Ovary (tissue), 9 donors: ENCODE measurements around the gene GLDN. TPM values are rescaled to one million over a fixed set of nuclear protein-coding genes. Genes with fewer than 3 reads are reported as not detected.
"Not testable (repeated sequence)": the region's sequence is repeated elsewhere in the genome, so short reads cannot be mapped to it uniquely, and the experiment has no call there.

Experiments
- DNase-seq, 5 donors: peaks; one replicate each; pipeline ENCODE4 v3.0.0-alpha.2; 2019 to 2020
- H3K27ac ChIP-seq, 2 donors: fragments of 200-600 bp; one replicate each; pipeline versions ENCODE4 v1.5.1 to v1.8.0; 2019 to 2022
- H3K27me3 ChIP-seq: fragments of 200-600 bp; one replicate; pipeline ENCODE4 v1.8.0; 2022
- H3K36me3 ChIP-seq: fragments of 200-600 bp; sonication (generic); one replicate; pipeline ENCODE4 v1.5.1; 2019
- H3K4me1 ChIP-seq: one replicate; pipeline ENCODE4 v1.8.1; 2013; ENCODE audit warnings: mild to moderate bottlenecking, moderate library complexity; ENCODE audit not compliant: insufficient read depth
- H3K4me3 ChIP-seq: fragments of 200-600 bp; sonication (generic); one replicate; pipeline ENCODE4 v1.5.1; 2017
- H3K9me3 ChIP-seq, 2 donors: fragments of 200-600 bp in 1 of 2; sonication (generic) in 1 of 2; one replicate each; pipeline versions ENCODE4 v1.5.1 to v1.8.1; 2013 to 2019; ENCODE audit warnings: mild to moderate bottlenecking in 1 of 2, moderate library complexity in 1 of 2
- EP300 ChIP-seq: sonication (generic); formaldehyde crosslinking; IDR thresholded peaks from one replicate; pipeline ENCODE4 v1.6.1; 2017; ENCODE audit warnings: antibody characterized with exemption
- POLR2A ChIP-seq: fragments of 450-650 bp; IDR thresholded peaks from one replicate; pipeline ENCODE4 v1.6.1; 2017; ENCODE audit warnings: antibody characterized with exemption, mild to moderate bottlenecking, moderate library complexity
- WGBS, 3 donors: extraction: QIAGEN DNeasy Blood & Tissue Kit in 1 of 3; methylation state at CpG; one replicate each; pipeline versions ENCODE4 v1.1.5 to v1.1.7; 2013 to 2017; 5-methylcytosine and 5-hydroxymethylcytosine counted together
- intact Hi-C, 4 donors: fragments of 100-400 bp; cut with DNase I; formaldehyde crosslinking; loops; one replicate each; pipeline versions ENCODE4 v1.11.0 to v1.15.1; 2022 to 2023
- polyA plus RNA-seq, 2 donors: library from polyadenylated mRNA; stranded (reverse); fragments of 200-250 nt in 1 of 2; fragments of 350-450 nt in 1 of 2; fragmentation: Illumina TruSeq in 1 of 2; extraction: RNeasy Lipid Tissue Mini Kit (QIAGEN cat#74804) in 1 of 2; gene quantifications; one replicate each; pipeline ENCODE4 v1.2.3, GENCODE V29; 2013 to 2014
- total RNA-seq, 7 donors: library from RNA; depleted of rRNA in 2 of 7; stranded (reverse); fragments of >200 nt in 2 of 7; fragmentation: NEBNext Ultra II Directional in 3 of 7; extraction: Animal tissue kit (Norgen Biotek cat#: 25700) in 3 of 7; gene quantifications; one replicate each; pipeline versions ENCODE4 v1.1.0 to v1.2.4, GENCODE V29; 2016 to 2023
- TF ChIP-seq, protein P1 (sequence below), 3 donors: fragments of 450-650 bp in 2 of 3; fragments of 200-600 bp in 1 of 3; IDR thresholded peaks; one replicate each; pipeline versions ENCODE4 v1.5.1 to v1.8.0; 2016 to 2022; ENCODE audit warnings: antibody characterized with exemption in 3 of 3, mild to moderate bottlenecking in 1 of 3
- donor health status: DM: no; HTN: no; CAD: no; lungs with moderate emphysema.
- donor health status: DM: no; HTN: no; CAD: no.
- donor health status: Bipolar disorder and iron deficiency.
- donor health status: DM: yes; HTN: yes; CAD: no.
- donor health status: DM: no; HTN: no; CAD: no.
- donor health status: DM: yes; HTN: yes; CAD: no.

The GLDN gene
- total and polyA plus RNA-seq, 9 donors: 0.33 to 10.3 (median 2.3) TPM; not detected in 1

DNA sequence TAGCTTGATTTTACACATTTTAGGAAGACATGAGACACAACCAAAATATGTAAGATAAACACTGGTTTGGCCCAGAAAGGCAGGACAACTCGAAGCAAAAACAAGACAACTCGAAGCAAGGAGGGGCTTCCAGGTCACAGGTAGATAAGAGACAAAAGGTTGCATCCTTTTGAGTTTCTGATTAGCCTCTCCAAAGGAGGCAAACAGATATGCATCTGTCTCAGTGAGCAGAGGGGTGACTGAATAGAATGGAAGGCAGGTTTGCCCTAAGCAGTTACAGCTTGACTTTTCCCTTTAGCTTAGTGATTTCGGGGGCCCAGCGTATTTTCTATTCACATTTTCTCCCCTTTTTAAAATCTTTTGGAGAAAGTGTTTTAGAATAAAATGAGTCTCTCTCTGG, 74.7 kb downstream of the GLDN start:
- Histone ChIP-seq H3K4me1 (no peaks in the 10 kb centered on the region), H3K27me3 (no peaks in the 10 kb centered on the region), H3K27ac (no peak overlapping the region), H3K9me3 (no peaks in the 10 kb centered on the region), H3K36me3 (no peaks in the 10 kb centered on the region), H3K4me3 (no peak overlapping the region)
- intact Hi-C loops: no loop called here
- WGBS, 3 donors: 54 to 58% (median 55%) methylated on average over 4 of the region's 4 CpGs
- TF ChIP-seq, protein P1, sequence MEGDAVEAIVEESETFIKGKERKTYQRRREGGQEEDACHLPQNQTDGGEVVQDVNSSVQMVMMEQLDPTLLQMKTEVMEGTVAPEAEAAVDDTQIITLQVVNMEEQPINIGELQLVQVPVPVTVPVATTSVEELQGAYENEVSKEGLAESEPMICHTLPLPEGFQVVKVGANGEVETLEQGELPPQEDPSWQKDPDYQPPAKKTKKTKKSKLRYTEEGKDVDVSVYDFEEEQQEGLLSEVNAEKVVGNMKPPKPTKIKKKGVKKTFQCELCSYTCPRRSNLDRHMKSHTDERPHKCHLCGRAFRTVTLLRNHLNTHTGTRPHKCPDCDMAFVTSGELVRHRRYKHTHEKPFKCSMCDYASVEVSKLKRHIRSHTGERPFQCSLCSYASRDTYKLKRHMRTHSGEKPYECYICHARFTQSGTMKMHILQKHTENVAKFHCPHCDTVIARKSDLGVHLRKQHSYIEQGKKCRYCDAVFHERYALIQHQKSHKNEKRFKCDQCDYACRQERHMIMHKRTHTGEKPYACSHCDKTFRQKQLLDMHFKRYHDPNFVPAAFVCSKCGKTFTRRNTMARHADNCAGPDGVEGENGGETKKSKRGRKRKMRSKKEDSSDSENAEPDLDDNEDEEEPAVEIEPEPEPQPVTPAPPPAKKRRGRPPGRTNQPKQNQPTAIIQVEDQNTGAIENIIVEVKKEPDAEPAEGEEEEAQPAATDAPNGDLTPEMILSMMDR (IDR thresholded peaks at IDR 0.05): no peak
- DNase-seq: no peak

- DNase-seq, H3K27me3 ChIP-seq, H3K27ac ChIP-seq, intact Hi-C loops, H3K36me3 ChIP-seq, H3K4me1 ChIP-seq, H3K4me3 ChIP-seq, H3K9me3 ChIP-seq: not testable (repeated sequence)
- 86 to 100% (median 95%) methylated on average over 7 to 8 of the region's 16 CpGs for WGBS, 3 donors
Observed at GRCh38 chr15:51423040-51423439, 81.6 kb downstream of the GLDN start.

DNA sequence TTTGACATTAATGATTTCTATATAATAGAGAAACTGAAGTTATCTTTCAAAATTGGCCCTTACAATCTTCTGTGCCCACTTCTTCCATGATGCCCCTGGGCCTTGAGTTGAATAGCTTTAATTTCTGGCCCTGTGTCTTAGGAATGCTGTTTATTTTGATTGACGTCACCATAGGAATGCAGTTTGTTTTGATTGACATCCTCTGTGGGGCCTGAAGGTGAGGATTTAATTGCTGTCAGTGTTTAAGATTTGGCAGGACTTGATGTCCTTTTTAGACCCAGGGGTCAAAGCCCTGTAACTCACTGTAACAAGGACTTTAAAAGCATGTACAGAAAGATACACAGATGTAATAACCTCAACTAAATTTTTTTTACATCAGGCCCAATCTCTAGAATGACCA, 83.3 kb downstream of the GLDN start:
- Histone ChIP-seq H3K4me1 (no peaks in the 10 kb centered on the region), H3K4me3 (no peak overlapping the region), H3K27ac (no peak overlapping the region), H3K27me3 (no peaks in the 10 kb centered on the region), H3K9me3 (no peaks in the 10 kb centered on the region), H3K36me3 (no peaks in the 10 kb centered on the region)
- intact Hi-C loops: no loop called here
- TF ChIP-seq POLR2A (no peak), EP300 (no peak)
- TF ChIP-seq, protein P1 (IDR thresholded peaks at IDR 0.05): no peak
- 61 to 85% (median 76%) methylated on average over 1 of the region's 1 CpG for WGBS, 3 donors
- no peak for DNase-seq

- TF ChIP-seq, protein P1 (IDR thresholded peaks at IDR 0.05): no peak
- TF ChIP-seq POLR2A: no peak
- intact Hi-C loops: no loop called here
- no peak for DNase-seq
- Histone ChIP-seq H3K27me3 (no peaks in the 10 kb centered on the region), H3K36me3 (no peaks in the 10 kb centered on the region), H3K27ac (no peak overlapping the region), H3K9me3 (no peaks in the 10 kb centered on the region), H3K4me3 (no peak overlapping the region), H3K4me1 (no peaks in the 10 kb centered on the region)
- WGBS, 3 donors: 29 to 47% (median 46%) methylated on average over 1 of the region's 1 CpG
Observed at GRCh38 chr15:51425517-51426040, 84.1 kb downstream of the GLDN start.

DNA sequence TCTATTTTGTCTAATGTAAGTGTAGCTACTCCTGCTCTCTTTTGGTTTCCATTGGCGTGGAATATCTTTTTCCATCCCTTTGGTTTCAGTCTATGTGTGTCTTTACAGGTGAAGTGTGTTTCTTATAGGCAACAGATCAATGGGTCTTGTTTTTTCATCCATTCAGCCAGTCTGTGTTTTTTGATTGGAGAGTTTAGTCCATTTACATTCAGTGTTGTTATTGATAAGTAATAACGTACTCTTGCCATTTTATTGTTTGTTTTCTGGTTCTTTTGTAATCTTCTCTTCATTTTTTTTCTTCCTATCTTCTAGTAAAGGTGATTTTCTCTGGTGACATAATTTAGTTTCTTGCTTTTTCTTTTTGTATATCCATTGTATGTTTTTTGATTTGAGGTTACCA, 97.1 kb downstream of the GLDN start:
- Histone ChIP-seq H3K27ac (no peak overlapping the region), H3K4me1 (no peaks in the 10 kb centered on the region), H3K9me3 (no peaks in the 10 kb centered on the region), H3K4me3 (no peak overlapping the region), H3K27me3 (no peaks in the 10 kb centered on the region), H3K36me3 (no peaks in the 10 kb centered on the region)
- TF ChIP-seq, protein P1 (IDR thresholded peaks at IDR 0.05): no peak
- TF ChIP-seq POLR2A: no peak
- no peak for TF ChIP-seq EP300
- no peak for DNase-seq
- intact Hi-C loops: no loop called here
- 78 to 86% (median 86%) methylated on average over 2 of the region's 2 CpGs for WGBS, 3 donors
